NB4 (cell line): ENCODE results near the gene TMEM94.

Experiments used
- DNase-seq: peaks from one replicate; pipeline ENCODE4 v3.0.0; 2010; ENCODE audit warnings: low read depth
- H3K4me3 ChIP-seq: one replicate; pipeline ENCODE4 v1.5.1; 2011; ENCODE audit warnings: mild to moderate bottlenecking, low read depth, low read length, moderate library complexity
- MYC ChIP-seq: IDR thresholded peaks from 2 replicates; pipeline ENCODE4 v1.6.1; 2011; ENCODE audit warnings: low read depth, low read length
- POLR2A ChIP-seq: IDR thresholded peaks from 2 replicates; pipeline ENCODE4 v1.6.1; 2011; ENCODE audit warnings: mild to moderate bottlenecking; ENCODE audit not compliant: insufficient read length; ENCODE audit errors: extremely low read depth
- TF ChIP-seq, protein P1 (sequence below): IDR thresholded peaks from one replicate; pipeline ENCODE4 v1.5.1; 2012; ENCODE audit warnings: low read depth, low read length
- TF ChIP-seq, protein P2 (sequence below): IDR thresholded peaks from 2 replicates; pipeline ENCODE4 v1.6.1; 2011; ENCODE audit warnings: low read depth, low read length

TMEM94 gene

DNA sequence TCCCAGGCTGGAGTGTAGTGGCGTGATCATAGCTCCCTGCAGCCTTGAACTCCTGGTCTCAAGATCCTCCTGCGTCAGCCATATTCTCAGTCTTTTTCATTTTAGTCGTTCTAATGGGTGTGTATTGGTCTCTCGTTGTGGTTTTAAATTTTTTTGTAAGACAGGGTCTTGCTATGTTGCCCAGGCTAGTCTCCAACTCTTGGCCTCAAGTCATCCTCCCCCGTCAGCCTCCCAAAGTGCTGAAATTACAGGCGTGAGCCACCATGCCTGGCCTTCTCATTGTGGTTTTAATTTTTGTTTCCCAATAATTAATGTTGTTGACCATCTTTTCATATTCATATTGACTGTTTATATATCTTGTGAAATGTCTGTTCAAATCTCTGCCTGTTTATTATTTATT, 8.6 kb downstream of the TMEM94 start:
- DNase-seq, result no peak
- no peak for TF ChIP-seq POLR2A
- TF ChIP-seq MYC, result no peak
- H3K4me3 ChIP-seq, result no peak overlapping the region

DNA sequence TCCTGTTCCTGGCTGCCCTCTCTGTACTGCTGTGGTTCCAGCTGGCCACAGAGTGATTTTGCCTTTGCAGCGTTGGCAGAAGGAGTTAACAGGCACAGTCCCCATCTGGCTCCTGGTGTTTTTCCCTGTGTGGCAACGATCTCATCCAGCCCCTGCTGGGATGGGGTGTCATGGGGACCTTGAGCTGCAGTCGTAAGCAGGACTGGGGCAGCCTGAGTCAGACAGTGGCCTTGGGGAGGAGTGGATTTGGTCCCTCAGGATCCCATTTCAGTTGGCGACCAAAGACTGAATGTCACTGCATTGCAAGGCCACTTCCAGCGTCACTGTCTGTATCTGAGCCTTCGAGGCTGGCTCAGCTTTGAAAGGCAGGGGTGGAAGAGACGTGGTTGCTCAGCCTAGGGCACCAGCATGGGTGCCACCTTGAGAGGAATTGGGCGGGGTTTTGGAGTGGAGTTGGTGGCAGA, 11.9 kb downstream of the TMEM94 start:
- TF ChIP-seq, protein P1, sequence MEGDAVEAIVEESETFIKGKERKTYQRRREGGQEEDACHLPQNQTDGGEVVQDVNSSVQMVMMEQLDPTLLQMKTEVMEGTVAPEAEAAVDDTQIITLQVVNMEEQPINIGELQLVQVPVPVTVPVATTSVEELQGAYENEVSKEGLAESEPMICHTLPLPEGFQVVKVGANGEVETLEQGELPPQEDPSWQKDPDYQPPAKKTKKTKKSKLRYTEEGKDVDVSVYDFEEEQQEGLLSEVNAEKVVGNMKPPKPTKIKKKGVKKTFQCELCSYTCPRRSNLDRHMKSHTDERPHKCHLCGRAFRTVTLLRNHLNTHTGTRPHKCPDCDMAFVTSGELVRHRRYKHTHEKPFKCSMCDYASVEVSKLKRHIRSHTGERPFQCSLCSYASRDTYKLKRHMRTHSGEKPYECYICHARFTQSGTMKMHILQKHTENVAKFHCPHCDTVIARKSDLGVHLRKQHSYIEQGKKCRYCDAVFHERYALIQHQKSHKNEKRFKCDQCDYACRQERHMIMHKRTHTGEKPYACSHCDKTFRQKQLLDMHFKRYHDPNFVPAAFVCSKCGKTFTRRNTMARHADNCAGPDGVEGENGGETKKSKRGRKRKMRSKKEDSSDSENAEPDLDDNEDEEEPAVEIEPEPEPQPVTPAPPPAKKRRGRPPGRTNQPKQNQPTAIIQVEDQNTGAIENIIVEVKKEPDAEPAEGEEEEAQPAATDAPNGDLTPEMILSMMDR, result no peak
- TF ChIP-seq, protein P2, sequence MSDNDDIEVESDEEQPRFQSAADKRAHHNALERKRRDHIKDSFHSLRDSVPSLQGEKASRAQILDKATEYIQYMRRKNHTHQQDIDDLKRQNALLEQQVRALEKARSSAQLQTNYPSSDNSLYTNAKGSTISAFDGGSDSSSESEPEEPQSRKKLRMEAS, result no peak
- no peak for TF ChIP-seq MYC
- no peak for TF ChIP-seq POLR2A
- no peak for DNase-seq
- no peak overlapping the region for H3K4me3 ChIP-seq

DNA sequence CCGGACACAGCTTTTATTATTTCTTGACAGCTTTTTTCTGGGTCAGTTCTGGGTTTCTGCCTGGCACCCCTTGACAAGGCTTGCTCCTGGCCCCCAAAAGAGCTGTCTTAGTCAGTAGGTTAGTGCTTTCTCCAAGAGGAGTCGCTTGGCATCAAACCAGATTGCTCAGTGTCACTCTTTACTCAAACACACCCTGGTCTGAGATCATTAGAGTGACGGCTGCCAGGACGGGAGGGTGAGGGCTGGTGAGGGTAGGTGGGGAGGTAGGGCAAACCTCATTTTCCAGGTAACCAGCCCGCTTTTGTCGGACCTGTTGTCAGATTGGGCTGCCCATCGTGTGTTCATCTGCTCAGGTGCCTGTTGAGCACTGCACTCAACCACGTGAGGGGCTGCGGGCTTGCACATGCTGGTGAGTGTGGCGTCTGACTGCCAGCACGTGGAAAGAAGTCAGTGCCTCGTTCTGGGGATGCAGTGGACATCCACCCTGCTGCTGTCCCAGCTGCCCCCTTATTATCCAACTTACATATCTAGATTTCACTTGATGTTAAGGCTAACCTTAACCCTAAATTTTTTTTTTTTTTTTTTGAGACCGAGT, 12.4 kb downstream of the TMEM94 start:
- no peak overlapping the region for H3K4me3 ChIP-seq
- no peak for DNase-seq
- TF ChIP-seq, protein P2, result no peak
- TF ChIP-seq, protein P1, result no peak
- TF ChIP-seq POLR2A (no peak), MYC (no peak)

DNA sequence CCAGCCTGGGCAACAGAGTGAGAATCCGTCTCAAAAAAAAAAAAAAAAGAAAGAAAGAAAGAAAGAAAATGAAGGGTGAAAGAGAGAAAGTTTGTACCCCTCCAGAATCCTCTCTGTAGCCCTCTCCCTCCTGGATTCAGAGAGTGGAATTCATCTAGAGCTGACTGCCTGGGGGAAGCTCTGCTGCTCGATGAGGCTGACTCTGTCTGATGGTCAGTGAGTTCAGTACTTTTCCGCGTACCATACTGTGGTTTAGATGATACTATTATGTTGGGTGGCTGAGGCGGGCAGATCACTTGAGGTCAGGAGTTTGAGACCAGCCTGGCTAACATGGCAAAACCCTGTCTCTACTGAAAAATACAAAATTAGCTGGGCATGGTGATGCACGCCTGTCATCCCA, 14.8 kb downstream of the TMEM94 start:
- DNase-seq, result no peak
- H3K4me3 ChIP-seq, result no peak overlapping the region
- TF ChIP-seq, protein P1, result no peak
- TF ChIP-seq, protein P2, result no peak

DNA sequence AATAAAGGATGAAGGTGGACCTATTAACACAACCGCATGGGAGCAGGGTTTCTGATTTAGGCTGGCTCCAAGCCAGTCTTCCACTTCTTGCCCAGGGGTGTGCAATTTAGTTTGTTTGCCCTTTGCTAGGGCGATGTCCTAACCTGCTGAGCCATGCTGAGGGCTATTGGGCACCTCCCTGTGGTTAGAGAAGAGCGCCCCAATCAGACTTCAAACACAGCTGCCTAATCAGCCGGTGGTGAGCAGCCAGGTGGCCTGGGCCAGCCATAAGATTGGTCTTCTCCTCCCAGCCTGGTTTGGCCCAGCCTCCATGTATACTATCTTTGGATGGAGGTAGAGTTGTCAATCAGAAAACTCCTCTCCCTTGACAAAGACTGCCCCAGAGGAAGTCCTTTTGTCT, 15.7 kb downstream of the TMEM94 start:
- DNase-seq, result no peak
- H3K4me3 ChIP-seq, result no peak overlapping the region
- TF ChIP-seq MYC (no peak), POLR2A (no peak)
- TF ChIP-seq, protein P2, result no peak
- TF ChIP-seq, protein P1, result no peak

DNA sequence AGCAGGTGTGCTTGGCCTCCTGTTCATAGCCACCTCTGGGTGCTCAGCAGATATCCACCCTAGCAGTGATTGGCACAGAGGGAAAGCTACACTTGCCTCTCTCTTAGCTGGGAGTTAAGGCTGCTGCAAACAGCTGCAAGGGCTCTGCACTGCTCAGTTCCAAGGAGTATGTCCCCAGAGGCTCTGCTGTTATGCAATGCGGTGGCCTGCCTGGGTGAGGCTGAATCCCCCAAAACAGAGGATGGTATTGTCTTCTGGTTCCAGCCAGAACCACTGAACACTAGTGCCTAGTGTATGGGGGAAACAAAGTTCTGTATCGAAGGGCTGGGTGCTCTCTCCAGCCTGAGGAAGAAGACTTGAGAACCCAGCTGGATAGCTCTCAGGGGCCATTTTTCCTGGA, 16.8 kb downstream of the TMEM94 start:
- DNase-seq, result peak; percentile 77
- TF ChIP-seq, protein P1, result no peak
- no peak for TF ChIP-seq MYC
- TF ChIP-seq, protein P2, result no peak
- H3K4me3 ChIP-seq, result no peak overlapping the region
